NCI-H2171 (cell line): ENCODE data around the gene PADI1.

Source experiments
- DNase-seq: peaks from one replicate; lab custom pipeline; 2025; lab: John Stamatoyannopoulos, UW

PADI1 gene

GRCh38 chr1:17204546-17205440 is at the start of gene PADI1:
PADI1 (plus strand) TSS chr1:17205128; CDS start chr1:17205218, 90 bp downstream.
- no peak for DNase-seq

GRCh38 chr1:17155257-17155920 is 49.5 kb upstream of the PADI1 start:
- no peak for DNase-seq

- DNase-seq, result no peak
Measured at GRCh38 chr1:17156108-17156507, 48.8 kb upstream of the PADI1 start.

- DNase-seq, result no peak
Measured at GRCh38 chr1:17158961-17159360, 46.0 kb upstream of the PADI1 start.

- DNase-seq, result no peak
Measured at GRCh38 chr1:17161137-17161740, 43.7 kb upstream of the PADI1 start.

- no peak for DNase-seq
Measured at GRCh38 chr1:17161926-17162800, 42.8 kb upstream of the PADI1 start.

- DNase-seq, result no peak
Measured at GRCh38 chr1:17162941-17163340, 42.0 kb upstream of the PADI1 start.

- no peak for DNase-seq
Measured at GRCh38 chr1:17163371-17163770, 41.6 kb upstream of the PADI1 start.

- DNase-seq, result no peak
Measured at GRCh38 chr1:17163789-17164666, 40.9 kb upstream of the PADI1 start.

GRCh38 chr1:17165823-17166222 is 39.1 kb upstream of the PADI1 start:
- DNase-seq, result no peak

- DNase-seq, result no peak
Measured at GRCh38 chr1:17167041-17167785, 37.7 kb upstream of the PADI1 start.

- DNase-seq, result no peak
Measured at GRCh38 chr1:17167786-17168090, 37.2 kb upstream of the PADI1 start.

GRCh38 chr1:17168091-17168876 is 36.6 kb upstream of the PADI1 start:
- DNase-seq, result no peak

GRCh38 chr1:17170571-17170970 is 34.4 kb upstream of the PADI1 start:
- DNase-seq, result no peak

GRCh38 chr1:17173217-17173616 is 31.7 kb upstream of the PADI1 start:
- DNase-seq, result no peak

GRCh38 chr1:17176306-17177061 is 28.4 kb upstream of the PADI1 start:
- no peak for DNase-seq

GRCh38 chr1:17177651-17178050 is 27.3 kb upstream of the PADI1 start:
- no peak for DNase-seq

GRCh38 chr1:17181781-17182464 is 23.0 kb upstream of the PADI1 start:
- no peak for DNase-seq
